Heart left ventricle (tissue), 16 donors: ENCODE data around the gene KCNE1. TPM values are rescaled to one million over a fixed set of nuclear protein-coding genes. Genes with fewer than 3 reads are reported as not detected.
"Not testable (repeated sequence)": the region's sequence is repeated elsewhere in the genome, so short reads cannot be mapped to it uniquely, and the experiment has no call there.

Source experiments
- ATAC-seq, 4 donors: fragments of 200-7000 bp; cut with Tn5 transposase; one replicate each; pipeline ENCODE4 v1.9.1; 2020 to 2022; ENCODE audit warnings: moderate library complexity in 4 of 4, mild to moderate bottlenecking in 3 of 4, moderate number of reproducible peaks in 1 of 4
- DNase-seq, 5 donors: peaks; one replicate each; pipeline ENCODE4 v3.0.0-alpha.2; 2020
- H3K27ac ChIP-seq, 12 donors: fragments of 200-600 bp; sonication (generic) in 4 of 12; one replicate each; pipeline versions ENCODE4 v1.5.0 to v1.8.0; 2016 to 2022; ENCODE audit warnings: mild to moderate bottlenecking in 2 of 12
- H3K27me3 ChIP-seq, 9 donors: fragments of 200-600 bp; sonication (generic) in 2 of 9; one replicate each; pipeline versions ENCODE4 v1.5.1 to v1.8.0; 2016 to 2022; ENCODE audit warnings: mild to moderate bottlenecking in 3 of 9
- H3K36me3 ChIP-seq, 9 donors: fragments of 200-600 bp; sonication (generic) in 2 of 9; one replicate each; pipeline versions ENCODE4 v1.5.0 to v1.8.0; 2018 to 2022; ENCODE audit warnings: mild to moderate bottlenecking in 2 of 9
- H3K4me1 ChIP-seq, 12 donors: fragments of 200-600 bp; sonication (generic) in 4 of 12; one replicate each; pipeline versions ENCODE4 v1.5.0 to v1.8.0; 2016 to 2022; ENCODE audit warnings: mild to moderate bottlenecking in 3 of 12
- H3K4me3 ChIP-seq, 12 donors: fragments of 200-600 bp; sonication (generic) in 4 of 12; one replicate each; pipeline versions ENCODE4 v1.5.0 to v1.8.0; 2017 to 2022; ENCODE audit warnings: mild to moderate bottlenecking in 9 of 12, moderate library complexity in 4 of 12
- H3K9me3 ChIP-seq, 12 donors: fragments of 200-600 bp; sonication (generic) in 4 of 12; one replicate each; pipeline versions ENCODE4 v1.5.0 to v1.8.0; 2016 to 2022; ENCODE audit warnings: mild to moderate bottlenecking in 1 of 12
- POLR2A ChIP-seq, 2 donors: fragments of 450-650 bp; IDR thresholded peaks; one replicate each; pipeline ENCODE4 v1.6.1; 2017; ENCODE audit warnings: antibody characterized with exemption in 2 of 2, mild to moderate bottlenecking in 2 of 2, moderate library complexity in 2 of 2
- WGBS, 4 donors: extraction: QIAGEN DNeasy Blood & Tissue Kit in 2 of 4; methylation state at CpG; one replicate each; pipeline versions ENCODE4 v1.1.5 to v1.1.7; 2013 to 2018; 5-methylcytosine and 5-hydroxymethylcytosine counted together
- intact Hi-C, 10 donors: fragments of 100-400 bp; cut with DNase I; formaldehyde crosslinking; loops; one replicate each; pipeline versions ENCODE4 v1.11.1 to v1.14.2; 2022
- polyA plus RNA-seq, 2 donors: library from polyadenylated mRNA; stranded (reverse); fragments of 200-250 nt; gene quantifications; one replicate each; pipeline ENCODE4 v1.2.3, GENCODE V29; 2013
- total RNA-seq, 9 donors: library from RNA; depleted of rRNA in 2 of 9; stranded (reverse); fragments of >200 nt in 2 of 9; fragmentation: NEBNext Ultra II Directional in 3 of 9; extraction: Animal tissue kit (Norgen Biotek cat#: 25700) in 3 of 9; gene quantifications; one replicate each; pipeline versions ENCODE4 v1.1.0 to v1.2.4, GENCODE V29; 2016 to 2023
- TF ChIP-seq, protein P1 (sequence below), 12 donors: fragments of 200-600 bp; sonication (generic) in 4 of 12; IDR thresholded peaks; one replicate each; pipeline versions ENCODE4 v1.5.0 to v1.8.0; 2018 to 2022; ENCODE audit warnings: antibody characterized with exemption in 12 of 12, mild to moderate bottlenecking in 5 of 12
- donor health status: ischemic (EF 13 %, LVEDD 7.1; RV severe dilation, severe dysfunction).
- donor health status: healthy with polysubstance abuse.
- donor health status: DM: no; HTN: yes; CAD: no.
- donor health status: DM: no; HTN: no; CAD: no.
- donor health status: ischemic (EF 25% LVEDD 6.9; RV normal size, moderate dysfunction).
- donor health status: ischemic (EF 25% LVEDD 5.7; RV mildly dilated, moderate dysfunction).
- donor health status: healthy.
- donor health status: DM: yes; HTN: yes; CAD: no.
- donor health status: ischemic (EF 35%, LVEDD 5.7; RV mildly dilated, moderate dysfunction).
- donor health status: nonischemic (EF 11% LVEDD 7.7; RV severe dilation, severe dysfunction).
- donor health status: DM: yes; HTN: yes; CAD: no.
- donor health status: PGD.
- donor health status: ischemic (EF 29% LVEDD 5.4; RV normal size, mild dysfunction).
- donor health status: nonischemic (EF 23%, LVEDD 6.1; RV moderate dilation, normal function).

KCNE1 gene
- total and polyA plus RNA-seq, 11 donors: 0.71 to 11.1 (median 5.0) TPM

DNA sequence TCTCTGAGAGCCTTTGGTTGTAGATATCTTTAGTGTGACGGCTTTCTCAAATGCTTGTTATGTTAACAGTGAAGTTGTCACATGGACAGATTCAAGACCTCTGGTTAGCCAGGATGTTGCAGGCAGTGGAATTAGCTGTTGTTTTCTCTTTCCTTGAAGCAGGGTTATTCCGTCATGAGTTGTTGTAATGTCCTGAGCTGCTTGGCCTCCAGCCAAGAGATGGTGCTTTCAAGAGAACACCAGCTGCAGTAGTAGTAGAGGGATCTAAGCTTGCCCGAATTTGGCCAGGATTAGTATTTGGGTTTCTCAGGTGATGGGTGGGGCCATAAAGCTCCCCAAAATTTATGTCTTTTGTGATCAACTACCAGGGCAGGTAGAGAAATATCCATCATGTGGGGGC lies 13.4 kb downstream of the KCNE1 start:
- Histone ChIP-seq H3K9me3 (peaks cover 0 to 36% (median 15%) of the 10 kb centered on the region in 12 donors), H3K4me1 (no peaks in the 10 kb centered on the region), H3K4me3 (no peak overlapping the region), H3K36me3 (no peaks in the 10 kb centered on the region), H3K27ac (no peak overlapping the region), H3K27me3 (no peaks in the 10 kb centered on the region)
- DNase-seq: peak in 1 of 5 donors; percentile 49
- peak in 2 of 4 donors; percentile 39 to 53 for ATAC-seq
- 20 to 24% (median 22%) methylated on average over 3 of the region's 3 CpGs for WGBS, 4 donors
- TF ChIP-seq, protein P1, sequence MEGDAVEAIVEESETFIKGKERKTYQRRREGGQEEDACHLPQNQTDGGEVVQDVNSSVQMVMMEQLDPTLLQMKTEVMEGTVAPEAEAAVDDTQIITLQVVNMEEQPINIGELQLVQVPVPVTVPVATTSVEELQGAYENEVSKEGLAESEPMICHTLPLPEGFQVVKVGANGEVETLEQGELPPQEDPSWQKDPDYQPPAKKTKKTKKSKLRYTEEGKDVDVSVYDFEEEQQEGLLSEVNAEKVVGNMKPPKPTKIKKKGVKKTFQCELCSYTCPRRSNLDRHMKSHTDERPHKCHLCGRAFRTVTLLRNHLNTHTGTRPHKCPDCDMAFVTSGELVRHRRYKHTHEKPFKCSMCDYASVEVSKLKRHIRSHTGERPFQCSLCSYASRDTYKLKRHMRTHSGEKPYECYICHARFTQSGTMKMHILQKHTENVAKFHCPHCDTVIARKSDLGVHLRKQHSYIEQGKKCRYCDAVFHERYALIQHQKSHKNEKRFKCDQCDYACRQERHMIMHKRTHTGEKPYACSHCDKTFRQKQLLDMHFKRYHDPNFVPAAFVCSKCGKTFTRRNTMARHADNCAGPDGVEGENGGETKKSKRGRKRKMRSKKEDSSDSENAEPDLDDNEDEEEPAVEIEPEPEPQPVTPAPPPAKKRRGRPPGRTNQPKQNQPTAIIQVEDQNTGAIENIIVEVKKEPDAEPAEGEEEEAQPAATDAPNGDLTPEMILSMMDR (IDR thresholded peaks at IDR 0.05): no peak
- TF ChIP-seq POLR2A (IDR thresholded peaks at IDR 0.05): no peak
- intact Hi-C loops: no loop called here

DNA sequence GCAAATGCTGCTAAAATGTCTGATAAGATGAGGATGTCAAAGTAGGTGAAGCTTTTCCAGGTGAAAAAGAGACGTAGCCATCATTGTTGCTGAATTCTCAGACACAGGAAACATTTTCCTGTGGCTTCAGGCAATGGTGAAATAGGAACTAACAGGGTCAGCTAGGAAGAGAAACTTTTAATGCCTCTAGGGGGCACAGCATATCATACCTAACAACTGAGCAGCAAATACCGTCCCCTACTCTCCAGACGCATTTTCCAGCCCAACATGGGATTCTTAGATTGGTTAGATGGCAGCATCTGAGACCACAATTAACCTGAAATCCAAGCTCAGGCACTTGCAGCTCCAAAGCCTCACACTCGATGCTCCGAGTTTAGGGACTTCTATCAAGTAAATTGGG lies 28.2 kb downstream of the KCNE1 start:
- H3K27me3 ChIP-seq, H3K9me3 ChIP-seq, ATAC-seq, intact Hi-C loops, H3K4me1 ChIP-seq, DNase-seq, H3K4me3 ChIP-seq, H3K27ac ChIP-seq, H3K36me3 ChIP-seq: not testable (repeated sequence)
- WGBS, 4 donors: no CpG with 5 or more reads among the region's 5 CpGs

DNA sequence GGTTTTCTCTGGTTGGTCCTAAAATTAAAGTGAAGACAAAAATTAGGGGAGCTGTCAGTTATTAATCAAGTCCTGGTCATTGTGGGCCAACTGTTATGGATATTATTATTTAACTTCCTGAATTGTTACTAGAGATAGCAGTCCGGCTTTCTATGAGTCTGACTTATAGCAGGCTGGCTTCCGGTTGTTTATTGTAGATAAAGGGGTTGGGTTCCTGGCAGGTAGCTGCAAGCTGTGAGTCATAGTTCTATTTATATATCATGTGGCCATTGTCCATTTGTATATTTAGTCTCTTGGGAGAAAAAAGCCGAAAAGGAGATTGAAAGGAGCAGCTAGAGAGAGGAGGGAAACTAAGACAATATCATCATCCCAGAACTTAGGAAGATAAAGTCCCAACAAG lies 28.6 kb downstream of the KCNE1 start:
- H3K4me3 ChIP-seq, H3K4me1 ChIP-seq, DNase-seq, intact Hi-C loops, H3K27ac ChIP-seq, H3K9me3 ChIP-seq, H3K27me3 ChIP-seq, H3K36me3 ChIP-seq: not testable (repeated sequence)
- peak in 3 of 4 donors; percentile 42 to 67 (median 46) for ATAC-seq
- no CpG with 5 or more reads among the region's 3 CpGs for WGBS, 4 donors

DNA sequence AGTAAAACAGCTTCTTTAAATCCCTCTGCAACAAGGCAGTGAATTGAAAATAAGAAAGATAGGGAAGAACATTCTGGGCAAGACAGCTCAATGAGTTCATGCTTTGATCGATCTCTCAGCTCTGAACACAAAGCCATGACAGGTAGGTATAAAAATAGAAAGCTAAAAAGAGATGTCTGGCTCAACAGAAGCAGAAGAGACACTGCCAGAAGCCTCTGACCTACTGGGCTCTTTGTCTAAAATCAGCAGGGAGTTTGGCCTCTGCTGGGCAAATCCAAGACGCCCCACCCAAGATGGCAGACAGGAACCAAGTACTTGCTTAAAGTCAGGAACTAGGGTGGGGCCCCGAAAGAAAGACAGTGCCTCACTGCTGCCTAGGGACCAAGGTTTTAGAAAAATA lies 44.7 kb downstream of the KCNE1 start:
- intact Hi-C loops, H3K36me3 ChIP-seq, H3K9me3 ChIP-seq, H3K4me1 ChIP-seq, H3K4me3 ChIP-seq, DNase-seq, H3K27me3 ChIP-seq, H3K27ac ChIP-seq: not testable (repeated sequence)
- ATAC-seq: peak in 1 of 4 donors; percentile 42
- WGBS, 4 donors: no CpG with 5 or more reads among the region's 3 CpGs

DNA sequence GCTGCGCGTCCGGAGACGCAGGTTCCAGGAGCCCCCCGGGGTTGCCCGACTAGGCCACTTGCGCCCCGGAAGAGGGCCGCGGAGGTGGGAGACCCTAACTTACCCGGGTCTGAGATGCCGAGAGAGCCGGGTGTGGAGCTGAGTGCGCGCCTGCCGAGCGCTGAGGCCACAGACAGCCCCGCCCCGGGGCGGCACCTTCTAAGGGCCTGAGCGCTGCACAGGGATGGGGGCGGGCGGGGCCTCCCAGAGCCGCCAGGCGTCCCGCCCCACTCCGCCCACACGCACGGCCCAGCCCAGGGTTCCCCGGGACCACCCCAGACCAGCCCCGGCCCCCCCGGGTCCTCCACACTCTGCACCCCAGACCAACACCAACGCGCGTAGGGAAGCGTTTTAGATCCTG lies 52.6 kb downstream of the KCNE1 start:
- H3K4me1 ChIP-seq, intact Hi-C loops, H3K4me3 ChIP-seq, H3K27ac ChIP-seq, H3K27me3 ChIP-seq, H3K9me3 ChIP-seq, DNase-seq, H3K36me3 ChIP-seq: not testable (repeated sequence)
- ATAC-seq: peak; percentile 56 to 96 (median 92)
- no CpG with 5 or more reads among the region's 36 CpGs for WGBS, 4 donors

DNA sequence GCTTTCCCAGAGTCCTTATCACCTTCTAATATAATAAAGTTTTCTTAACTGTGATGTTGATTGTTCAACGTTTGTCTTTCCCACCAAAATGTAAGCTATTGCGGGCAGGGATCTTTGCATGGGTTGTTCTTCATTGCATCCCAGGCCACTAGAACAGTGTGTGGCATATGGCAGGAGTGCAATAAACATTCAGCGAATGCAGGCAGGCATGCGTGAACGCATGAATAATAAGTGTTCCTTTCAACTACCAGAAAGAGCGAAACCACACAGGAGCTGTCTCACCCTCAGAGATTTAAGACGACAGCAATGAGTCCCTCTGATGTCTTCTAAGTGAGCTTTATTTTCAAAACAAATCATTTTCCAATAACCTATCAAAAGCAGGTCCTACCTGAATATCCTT lies 53.7 kb downstream of the KCNE1 start:
- H3K27me3 ChIP-seq, H3K9me3 ChIP-seq, H3K4me1 ChIP-seq, DNase-seq, intact Hi-C loops, H3K27ac ChIP-seq, H3K36me3 ChIP-seq, ATAC-seq, H3K4me3 ChIP-seq: not testable (repeated sequence)
- WGBS, 4 donors: no CpG with 5 or more reads among the region's 7 CpGs

DNA sequence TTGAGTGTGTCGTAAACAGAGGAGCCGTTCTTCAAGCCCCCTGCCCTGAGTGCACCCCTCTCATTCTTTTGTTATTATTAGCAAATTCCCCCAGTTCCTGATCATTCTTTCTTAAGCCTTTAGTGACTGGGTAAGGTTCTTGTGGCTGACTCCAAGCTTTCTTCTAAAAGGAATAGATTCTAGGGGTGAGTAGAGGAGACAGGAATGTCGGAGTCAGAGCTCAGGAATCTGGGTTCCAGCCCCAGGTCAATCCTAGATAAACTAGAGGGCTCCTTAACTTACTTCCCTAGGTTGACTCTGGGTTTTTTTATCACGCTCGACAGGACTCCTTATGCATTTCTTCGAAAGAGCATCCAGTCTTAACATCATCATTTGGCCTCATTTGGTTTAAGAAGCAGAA lies 55.8 kb downstream of the KCNE1 start:
- H3K27ac ChIP-seq, H3K4me1 ChIP-seq, H3K9me3 ChIP-seq, H3K4me3 ChIP-seq, DNase-seq, ATAC-seq, H3K27me3 ChIP-seq, intact Hi-C loops, H3K36me3 ChIP-seq: not testable (repeated sequence)
- WGBS, 4 donors: no CpG with 5 or more reads among the region's 6 CpGs

DNA sequence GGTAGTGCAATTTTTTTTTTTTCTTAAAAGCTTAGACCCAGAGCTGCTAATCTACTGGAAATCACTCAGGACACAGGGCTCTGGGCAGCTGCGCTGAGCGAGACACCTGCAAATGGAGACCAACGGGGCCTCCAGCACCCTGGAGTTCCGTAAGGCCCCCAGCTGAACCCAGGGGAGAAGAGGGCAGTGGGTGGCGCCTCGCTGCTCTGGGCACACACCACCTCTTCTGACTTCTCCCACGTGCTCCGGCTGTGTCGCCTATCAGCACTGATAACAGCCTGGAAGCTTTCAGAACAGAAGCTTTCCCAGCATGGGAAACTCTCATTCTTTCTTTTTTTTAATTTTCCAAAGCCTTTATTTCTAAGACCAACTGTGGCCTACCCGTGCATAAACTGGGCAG lies 56.4 kb downstream of the KCNE1 start:
- DNase-seq, H3K36me3 ChIP-seq, H3K4me1 ChIP-seq, H3K27me3 ChIP-seq, H3K27ac ChIP-seq, H3K9me3 ChIP-seq, intact Hi-C loops, H3K4me3 ChIP-seq: not testable (repeated sequence)
- WGBS, 4 donors: no CpG with 5 or more reads among the region's 10 CpGs
- peak; percentile 75 to 93 (median 84) for ATAC-seq

DNA sequence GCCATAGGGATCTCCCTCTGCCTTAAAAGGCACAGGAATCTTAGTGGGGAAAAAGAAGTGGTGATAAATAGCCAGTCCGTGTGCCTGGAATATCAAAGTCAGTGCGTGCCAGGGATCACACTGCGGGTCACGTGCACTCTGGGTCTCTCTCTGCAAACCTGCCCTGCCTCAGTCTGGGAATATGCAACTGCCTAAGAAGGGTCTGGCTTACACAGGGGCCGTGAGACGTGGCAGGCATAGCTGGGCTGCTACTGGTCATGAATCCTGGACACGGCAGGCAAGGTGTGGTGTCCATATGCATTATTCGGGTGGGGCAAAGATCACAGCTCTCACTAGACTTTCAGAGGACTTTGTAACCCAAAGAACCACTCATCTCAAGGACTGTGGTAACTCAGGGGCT lies 65.0 kb downstream of the KCNE1 start:
- DNase-seq, intact Hi-C loops, H3K36me3 ChIP-seq: not testable (repeated sequence)

DNA sequence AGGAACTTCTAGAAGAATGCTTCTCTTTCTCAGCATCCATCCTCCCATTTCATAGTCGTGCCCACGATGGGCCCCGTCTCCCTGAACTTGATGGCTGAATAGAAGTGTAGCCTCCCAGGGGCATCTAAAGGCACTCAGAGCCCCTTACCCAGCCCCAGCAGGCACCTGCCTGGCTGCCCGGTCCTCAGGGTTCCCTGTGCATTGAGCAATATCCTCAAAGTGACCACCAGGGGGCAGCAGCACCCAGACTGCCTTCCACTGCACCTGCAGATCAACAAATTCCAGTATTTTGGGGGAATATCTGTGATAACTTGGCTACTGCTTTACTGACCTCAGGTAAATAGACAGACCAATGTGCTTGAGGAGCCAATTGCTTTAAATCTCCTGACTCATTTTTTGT lies 68.5 kb downstream of the KCNE1 start:
- H3K4me3 ChIP-seq: not testable (repeated sequence)
- WGBS, 4 donors: no CpG with 5 or more reads among the region's 4 CpGs

More for the DNA sequence above, 65.0 kb downstream of the KCNE1 start:
- H3K4me1 ChIP-seq, H3K4me3 ChIP-seq, H3K27me3 ChIP-seq, H3K27ac ChIP-seq, H3K9me3 ChIP-seq: not testable (repeated sequence)
- ATAC-seq: peak; percentile 83 to 88 (median 86)
- WGBS, 4 donors: no CpG with 5 or more reads among the region's 8 CpGs

DNA sequence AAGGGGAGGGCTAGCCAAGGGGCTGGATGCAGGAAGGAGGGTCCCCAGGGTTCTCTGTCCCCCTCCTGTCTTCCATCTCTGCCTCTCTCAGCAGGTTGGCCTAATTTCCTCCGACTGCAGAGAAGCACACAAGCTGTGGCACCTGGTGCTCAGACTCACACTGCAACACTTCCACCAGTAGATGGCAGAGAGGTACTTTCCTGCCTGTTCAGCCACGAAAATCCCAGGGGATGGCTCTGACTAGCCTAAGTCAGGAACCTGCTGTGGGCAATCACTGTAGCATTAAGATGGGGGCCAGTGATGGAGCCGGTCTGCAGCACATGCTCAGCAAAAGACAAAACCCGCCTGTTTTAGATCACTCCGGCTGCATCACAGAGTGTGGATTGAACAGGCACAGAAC lies 82.3 kb downstream of the KCNE1 start:
- DNase-seq: not testable (repeated sequence)
- peak in 3 of 4 donors; percentile 50 to 78 (median 59) for ATAC-seq

More for the DNA sequence above, 68.5 kb downstream of the KCNE1 start:
- H3K27ac ChIP-seq, DNase-seq, H3K9me3 ChIP-seq, intact Hi-C loops, H3K4me1 ChIP-seq, H3K36me3 ChIP-seq, H3K27me3 ChIP-seq: not testable (repeated sequence)
- peak in 1 of 4 donors; percentile 57 for ATAC-seq

More for the DNA sequence above, 82.3 kb downstream of the KCNE1 start:
- intact Hi-C loops, H3K27me3 ChIP-seq, H3K4me3 ChIP-seq, H3K36me3 ChIP-seq, H3K9me3 ChIP-seq, H3K4me1 ChIP-seq, H3K27ac ChIP-seq: not testable (repeated sequence)
- WGBS, 4 donors: no CpG with 5 or more reads among the region's 5 CpGs
